Activated CD4-positive, alpha-beta T cell treated with anti-CD3 and anti-CD28 coated beads for 36 hours (primary cell): ENCODE data around the gene IL10RA. TPM values are rescaled to one million over a fixed set of nuclear protein-coding genes. Genes with fewer than 3 reads are reported as not detected.

Experiments
- ATAC-seq: fragments of 200-7000 bp; cut with Tn5 transposase; one replicate; pipeline ENCODE4 v1.10.0; 2021; ENCODE audit warnings: mild to moderate bottlenecking, moderate library complexity
- CTCF ChIA-PET: fragments of 350-600 bp; sonication (Branson Sonifier 250); formaldehyde crosslinking; loops from one replicate; lab custom pipeline; 2021; ENCODE audit warnings: antibody characterized with exemption; lab: Charles Lee
- POLR2A ChIA-PET: fragments of 350-600 bp; sonication (Branson Sonifier 250); formaldehyde crosslinking; loops from one replicate; lab custom pipeline; 2021; ENCODE audit warnings: antibody characterized with exemption, inconsistent platforms; lab: Charles Lee
- DNase-seq: peaks from one replicate; pipeline ENCODE4 v3.0.0-alpha.2; 2020
- H3K27ac Mint-ChIP-seq: one replicate; pipeline ENCODE4 v1.8.0; 2021; ENCODE audit warnings: mixed read lengths
- H3K27me3 Mint-ChIP-seq: one replicate; pipeline ENCODE4 v1.8.0; 2021; ENCODE audit warnings: mixed read lengths
- H3K36me3 Mint-ChIP-seq: one replicate; pipeline ENCODE4 v1.8.0; 2021; ENCODE audit warnings: low read depth, mixed read lengths
- H3K4me1 Mint-ChIP-seq: one replicate; pipeline ENCODE4 v1.8.0; 2021; ENCODE audit warnings: mixed read lengths
- H3K4me3 Mint-ChIP-seq: one replicate; pipeline ENCODE4 v1.8.0; 2021; ENCODE audit warnings: mild to moderate bottlenecking, moderate library complexity, mixed read lengths
- H3K9me3 Mint-ChIP-seq: one replicate; pipeline ENCODE4 v1.8.0; 2021; ENCODE audit warnings: low read depth, mixed read lengths
- intact Hi-C, 2 experiments: fragments of 100-400 bp; cut with DNase I in 1 of 2; cut with micrococcal nuclease in 1 of 2; formaldehyde crosslinking; loops; one replicate each; pipeline versions ENCODE4 v1.14.2 to v1.15.1; 2022 to 2024; cut with DNase I, micrococcal nuclease
- total RNA-seq, 2 experiments: library from RNA; stranded (reverse); gene quantifications; one replicate each; pipeline ENCODE4 v1.2.3, GENCODE V29; 2021

The IL10RA gene
- total RNA-seq = 10 to 100 TPM; 57.1 to 79.4 TPM

DNA sequence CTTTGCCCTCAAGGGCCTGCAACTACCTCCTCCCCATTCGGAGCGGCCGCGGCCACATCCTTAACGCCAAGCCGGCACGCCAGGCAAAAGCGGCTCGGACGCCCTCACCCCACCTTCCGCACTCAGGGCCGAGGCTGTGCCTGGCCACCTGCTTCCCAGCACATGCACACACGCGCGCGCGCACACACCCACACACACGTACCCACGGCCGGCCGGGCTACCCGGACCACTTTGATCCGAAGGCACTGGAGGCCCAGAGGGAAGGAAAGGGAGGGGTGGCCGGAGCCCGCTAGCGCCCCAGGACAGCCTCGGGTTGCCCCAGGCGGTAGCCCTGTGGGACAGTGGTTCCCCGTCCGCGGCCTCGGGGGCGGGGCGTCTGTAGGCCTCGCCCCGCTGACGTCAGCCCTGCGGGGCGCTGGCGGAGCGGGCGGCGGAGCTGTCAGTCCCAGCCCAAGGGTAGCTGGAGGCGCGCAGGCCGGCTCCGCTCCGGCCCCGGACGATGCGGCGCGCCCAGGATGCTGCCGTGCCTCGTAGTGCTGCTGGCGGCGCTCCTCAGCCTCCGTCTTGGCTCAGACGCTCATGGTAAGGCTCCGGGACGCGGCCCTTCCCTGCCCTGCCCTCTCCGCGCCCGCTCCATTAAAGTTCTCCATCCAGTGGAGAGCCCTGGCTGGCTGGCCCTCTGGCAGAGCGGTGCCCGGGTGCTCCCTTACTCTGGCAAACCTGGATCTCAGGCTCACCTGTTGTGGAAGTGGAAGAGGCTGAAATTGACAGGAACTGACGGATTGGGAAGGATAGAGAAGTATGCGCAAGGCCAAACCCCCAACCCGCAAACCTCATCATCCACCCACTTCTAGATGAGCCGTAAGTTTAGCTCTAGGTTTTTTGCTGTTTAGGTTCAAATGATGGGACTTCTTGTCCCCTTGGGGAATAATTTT, at the start of gene IL10RA:
TSS of gene IL10RA (plus strand) at position 442 of the 935 bp plus-strand sequence. CDS start at position 516, 74 bp downstream.
- ATAC-seq (peak; percentile 80), DNase-seq (peak; percentile 90)
- peaks cover 58% of the 10 kb centered on the region for H3K36me3 Mint-ChIP-seq
- H3K4me3 Mint-ChIP-seq = peak within 1 kb of the TSS; percentile 96
- H3K4me1 Mint-ChIP-seq = peaks cover 76% of the 10 kb centered on the region
- H3K9me3 Mint-ChIP-seq = no peaks in the 10 kb centered on the region
- no peaks in the 10 kb centered on the region for H3K27me3 Mint-ChIP-seq
- ChIA-PET CTCF (interaction anchor here (0.7 to 6.0 kb wide), 13 partner anchors 10 to 178 kb away, joined by 3 to 43 read pairs (median 8); no protein-coding TSS in a partner anchor), POLR2A (interaction anchor here (0.6 to 4.7 kb wide), 14 partner anchors 8 to 171 kb away, joined by 3 to 78 read pairs (median 6); no protein-coding TSS in a partner anchor)
- intact Hi-C loops = loop anchor here (1.0 to 5.0 kb wide), 6 partner anchors 15 to 755 kb away; partner anchors contain the start of gene KMT2A (in 1 of the 2)
- H3K27ac Mint-ChIP-seq = peak within 1 kb of the TSS; percentile 96

DNA sequence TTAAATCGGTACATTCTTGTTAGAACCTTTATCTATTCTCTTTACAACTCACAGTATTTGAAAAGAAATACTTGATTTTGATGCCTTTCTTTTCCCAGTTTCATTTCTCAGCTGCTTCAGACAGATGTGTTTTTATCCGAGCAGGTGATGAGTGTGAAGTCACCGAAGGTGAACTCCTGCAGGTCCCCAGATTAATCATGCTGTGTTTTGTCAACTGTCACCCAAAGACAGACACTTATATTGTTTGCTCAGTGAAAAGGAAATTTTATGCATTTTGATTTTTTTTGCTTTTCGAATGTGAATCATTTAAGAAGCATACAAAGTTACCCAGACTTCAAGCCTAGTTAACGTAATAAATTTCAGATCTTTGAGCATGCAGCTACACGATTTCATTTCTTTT, 49.2 kb upstream of the IL10RA start:
- DNase-seq (no peak), ATAC-seq (no peak)
- H3K4me3 Mint-ChIP-seq = no peak overlapping the region
- intact Hi-C loops = no loop called here
- no peaks in the 10 kb centered on the region for H3K27me3 Mint-ChIP-seq
- no peaks in the 10 kb centered on the region for H3K9me3 Mint-ChIP-seq
- no peak overlapping the region for H3K27ac Mint-ChIP-seq
- H3K4me1 Mint-ChIP-seq = peaks cover 23% of the 10 kb centered on the region
- POLR2A ChIA-PET = interaction anchor here (0.6 to 0.7 kb wide), 2 partner anchors 15 to 47 kb away, joined by 3 read pairs; no protein-coding TSS in a partner anchor
- H3K36me3 Mint-ChIP-seq = no peaks in the 10 kb centered on the region
- CTCF ChIA-PET = interaction anchor here (0.6 to 4.1 kb wide), 6 partner anchors 9 to 129 kb away, joined by 3 to 44 read pairs (median 4); no protein-coding TSS in a partner anchor

DNA sequence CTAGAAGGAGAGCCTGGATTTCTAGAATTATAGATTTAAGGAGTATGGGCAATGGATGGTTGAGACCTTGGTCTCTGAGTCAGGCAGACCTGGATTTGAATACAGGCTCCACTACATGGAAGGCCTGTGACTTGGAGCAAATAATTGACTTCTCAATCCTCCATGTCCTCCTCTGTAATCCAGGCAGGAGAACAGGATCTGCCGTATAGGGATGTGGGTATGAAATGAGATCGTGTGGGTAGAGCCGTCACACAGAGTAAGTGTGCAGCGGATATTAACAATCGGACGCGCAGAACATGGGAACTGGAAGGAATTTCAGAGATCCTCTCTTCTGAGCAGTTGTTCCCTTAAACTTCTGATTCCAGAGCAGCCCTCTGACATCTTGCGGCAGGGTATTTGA, 45.5 kb upstream of the IL10RA start:
- CTCF ChIA-PET = interaction anchor here (0.8 to 2.4 kb wide), 3 partner anchors 14 to 133 kb away, joined by 3 to 6 read pairs (median 3); no protein-coding TSS in a partner anchor
- DNase-seq (no peak), ATAC-seq (no peak)
- no peak overlapping the region for H3K27ac Mint-ChIP-seq
- H3K36me3 Mint-ChIP-seq = no peaks in the 10 kb centered on the region
- intact Hi-C loops = no loop called here
- H3K27me3 Mint-ChIP-seq = no peaks in the 10 kb centered on the region
- no peaks in the 10 kb centered on the region for H3K9me3 Mint-ChIP-seq
- H3K4me3 Mint-ChIP-seq = no peak overlapping the region
- POLR2A ChIA-PET = no interaction called here
- H3K4me1 Mint-ChIP-seq = peaks cover 27% of the 10 kb centered on the region

DNA sequence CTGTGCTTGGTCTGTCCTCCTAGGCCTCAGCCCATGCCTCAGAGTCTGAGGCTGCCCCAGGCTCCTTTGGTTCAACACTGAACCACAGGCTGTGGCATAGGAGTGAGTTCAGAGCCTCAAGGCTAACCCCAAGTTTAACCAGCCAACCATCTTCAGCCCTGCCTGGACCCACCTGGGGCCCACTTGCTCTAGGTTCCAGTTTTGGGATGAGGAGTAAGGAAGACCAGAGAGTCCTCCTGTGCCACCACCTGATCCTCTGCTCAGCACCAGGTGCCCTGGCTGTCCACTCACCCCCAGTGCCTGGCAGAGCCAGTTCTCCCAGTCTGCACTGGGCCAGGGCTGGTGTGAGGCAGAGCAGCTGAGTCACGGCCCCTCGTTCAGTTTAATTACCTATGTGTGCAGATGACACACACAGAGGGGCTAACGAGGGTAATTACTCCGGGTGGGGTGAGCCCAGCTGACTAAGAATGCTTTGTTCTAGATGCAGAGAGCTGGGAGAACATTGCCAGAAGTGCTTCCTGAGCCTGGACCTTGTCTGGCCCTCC, 45.0 kb upstream of the IL10RA start:
- Mint-ChIP-seq H3K4me1 (peaks cover 30% of the 10 kb centered on the region), H3K9me3 (no peaks in the 10 kb centered on the region), H3K4me3 (no peak overlapping the region), H3K36me3 (no peaks in the 10 kb centered on the region), H3K27me3 (no peaks in the 10 kb centered on the region), H3K27ac (no peak overlapping the region)
- ChIA-PET POLR2A (no interaction called here), CTCF (interaction anchor here (0.8 to 2.4 kb wide), 4 partner anchors 107 to 134 kb away, joined by 3 to 6 read pairs (median 4); no protein-coding TSS in a partner anchor)
- ATAC-seq (no peak), DNase-seq (no peak)
- intact Hi-C loops = no loop called here

DNA sequence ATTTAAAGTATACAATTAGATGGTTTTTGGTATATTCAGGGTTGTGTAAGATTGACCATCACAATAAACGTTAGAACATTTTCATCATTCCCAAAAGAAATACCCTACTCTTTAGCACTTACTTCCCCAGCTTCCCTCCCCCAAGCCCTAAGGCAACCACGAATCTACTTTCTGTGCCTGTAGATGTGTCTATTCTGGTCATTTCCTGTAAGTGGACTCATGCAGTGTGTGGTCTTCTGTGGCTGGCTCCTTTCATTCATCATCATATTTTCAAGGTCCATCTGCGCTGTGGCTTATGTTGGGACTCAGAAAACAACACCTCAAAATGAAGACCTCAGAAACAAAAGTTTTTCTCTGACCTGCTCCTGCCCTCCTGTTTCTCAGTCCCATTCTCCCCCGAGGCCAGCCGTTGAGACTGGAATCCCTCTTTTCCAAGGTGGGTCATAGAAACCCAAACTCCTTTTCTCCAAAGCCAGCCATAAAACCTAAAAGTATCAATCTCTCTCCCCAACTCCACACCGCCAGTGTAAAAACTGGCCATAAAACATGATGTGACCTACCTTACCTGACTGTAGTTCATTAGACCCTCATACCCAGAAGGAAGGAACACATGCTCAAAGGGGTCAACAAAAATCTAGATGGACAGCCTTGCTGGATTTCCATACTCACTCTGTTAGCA, 44.1 kb upstream of the IL10RA start:
- intact Hi-C loops = no loop called here
- DNase-seq (no peak), ATAC-seq (no peak)
- Mint-ChIP-seq H3K9me3 (no peaks in the 10 kb centered on the region), H3K27ac (no peak overlapping the region), H3K4me1 (peaks cover 32% of the 10 kb centered on the region), H3K27me3 (no peaks in the 10 kb centered on the region), H3K4me3 (no peak overlapping the region), H3K36me3 (no peaks in the 10 kb centered on the region)
- ChIA-PET POLR2A (no interaction called here), CTCF (interaction anchor here (0.6 to 2.4 kb wide), 5 partner anchors 98 to 135 kb away, joined by 3 to 7 read pairs (median 4); no protein-coding TSS in a partner anchor)

DNA sequence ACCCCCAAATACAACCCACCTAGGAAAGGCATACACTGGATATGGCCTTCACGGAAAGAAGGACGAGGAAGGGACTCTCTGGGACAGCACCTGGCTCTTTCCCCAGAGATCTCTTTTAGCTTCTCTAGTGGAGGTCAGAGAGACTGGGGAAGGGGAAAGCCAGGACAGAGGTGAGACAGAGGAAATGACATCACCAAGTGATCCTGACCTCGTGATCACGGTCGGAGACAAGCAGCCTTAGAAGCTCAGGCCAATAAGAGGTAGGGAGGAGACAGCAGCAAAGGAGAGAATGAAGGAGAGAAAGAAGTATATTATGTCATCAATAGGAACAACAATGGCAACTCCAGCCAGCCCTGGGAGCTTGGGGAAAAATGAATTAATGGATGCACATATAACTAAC, 41.6 kb upstream of the IL10RA start:
- Mint-ChIP-seq H3K27ac (peak overlapping the region; percentile 29), H3K27me3 (no peaks in the 10 kb centered on the region), H3K4me1 (peaks cover 54% of the 10 kb centered on the region), H3K36me3 (no peaks in the 10 kb centered on the region), H3K9me3 (no peaks in the 10 kb centered on the region), H3K4me3 (no peak overlapping the region)
- DNase-seq (peak; percentile 29), ATAC-seq (peak; percentile 13)
- POLR2A ChIA-PET = interaction anchor here (0.6 kb wide), 1 partner anchor 114 kb away, joined by 3 read pairs; no protein-coding TSS in a partner anchor
- intact Hi-C loops = no loop called here
- CTCF ChIA-PET = interaction anchor here (0.8 to 13.5 kb wide), 11 partner anchors 8 to 136 kb away, joined by 3 to 211 read pairs (median 21); partner anchors contain the start of genes FXYD2 and TMPRSS13

DNA sequence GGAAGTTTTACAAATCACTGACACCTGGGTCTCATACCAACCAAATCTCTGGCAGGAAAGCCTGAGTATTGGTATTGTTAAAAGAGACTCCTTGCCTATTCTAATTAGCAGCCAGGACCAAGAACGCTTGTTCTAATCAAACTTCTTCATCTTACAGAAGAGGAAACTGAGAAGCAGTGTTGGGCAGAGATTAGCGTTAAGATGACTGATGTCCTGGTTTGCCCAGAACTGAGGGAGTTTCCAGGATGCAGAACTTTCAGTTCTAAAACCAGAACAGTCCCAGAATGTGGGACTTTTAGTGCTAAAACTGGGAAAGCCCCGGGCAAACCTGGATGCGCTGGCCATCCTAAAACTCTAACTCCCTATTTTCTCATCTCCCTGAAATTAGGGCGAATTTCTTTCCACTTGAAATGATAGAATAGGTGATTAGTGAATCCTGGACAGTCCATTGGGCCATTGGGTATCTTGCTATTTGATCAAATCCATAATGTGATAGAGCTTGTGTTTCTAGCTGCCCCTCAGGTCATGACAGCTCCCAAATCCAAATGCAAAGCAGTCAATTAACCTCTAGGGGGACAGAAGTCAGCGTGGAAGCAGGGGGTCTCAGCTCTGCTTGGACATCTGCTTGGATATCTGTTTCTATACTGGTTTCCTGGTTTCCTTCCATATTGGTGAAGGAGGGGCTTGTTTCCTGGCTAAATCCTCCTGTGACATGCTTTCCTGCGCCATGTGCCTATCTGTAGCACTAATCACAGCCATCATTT, 41.0 kb upstream of the IL10RA start:
- intact Hi-C loops = loop anchor here (5.0 kb wide), 2 partner anchors 488 to 518 kb away; no protein-coding TSS in a partner anchor
- DNase-seq (no peak), ATAC-seq (no peak)
- no peaks in the 10 kb centered on the region for H3K27me3 Mint-ChIP-seq
- CTCF ChIA-PET = interaction anchor here (0.7 to 13.5 kb wide), 16 partner anchors 9 to 835 kb away, joined by 3 to 211 read pairs (median 21); partner anchors contain the start of genes FXYD2, IL10RA and TMPRSS13
- peak overlapping the region; percentile 34 for H3K27ac Mint-ChIP-seq
- H3K36me3 Mint-ChIP-seq = no peaks in the 10 kb centered on the region
- no peak overlapping the region for H3K4me3 Mint-ChIP-seq
- peaks cover 61% of the 10 kb centered on the region for H3K4me1 Mint-ChIP-seq
- H3K9me3 Mint-ChIP-seq = no peaks in the 10 kb centered on the region
- POLR2A ChIA-PET = interaction anchor here (0.6 to 1.5 kb wide), 2 partner anchors 56 to 115 kb away, joined by 3 to 4 read pairs; no protein-coding TSS in a partner anchor

DNA sequence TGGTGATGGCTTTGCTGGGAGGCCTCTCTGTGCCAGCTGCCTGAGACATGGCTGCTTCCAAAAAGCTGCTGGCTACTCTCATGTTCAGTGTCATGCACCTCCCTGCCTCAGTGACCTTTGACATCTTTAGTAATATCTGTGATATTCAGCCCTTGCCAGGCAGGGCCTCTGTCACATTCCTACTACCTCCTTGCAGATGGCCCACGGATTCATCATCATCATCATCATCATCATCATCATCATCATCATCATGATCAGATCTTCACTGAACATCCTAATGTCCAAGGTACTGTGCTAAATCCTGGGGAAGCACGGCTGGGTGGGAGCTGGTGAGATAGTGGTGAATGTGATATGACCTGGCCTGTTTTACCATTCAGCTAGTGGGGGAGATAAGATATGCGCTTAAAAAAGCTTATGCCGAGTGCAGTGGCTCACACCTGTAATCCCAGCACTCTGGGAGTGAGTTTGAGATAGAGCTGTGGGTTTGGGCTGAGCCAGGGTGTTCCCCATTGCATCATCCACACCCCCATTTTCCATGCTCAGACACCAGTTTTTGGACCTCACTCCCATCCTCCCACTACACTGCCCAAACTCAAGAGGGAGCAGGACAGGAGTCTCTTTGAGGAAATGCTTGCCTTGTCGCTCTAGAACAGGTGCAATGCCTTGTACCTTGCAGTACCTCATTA, 39.9 kb upstream of the IL10RA start:
- Mint-ChIP-seq H3K4me1 (peaks cover 72% of the 10 kb centered on the region), H3K4me3 (no peak overlapping the region), H3K36me3 (no peaks in the 10 kb centered on the region), H3K27me3 (no peaks in the 10 kb centered on the region), H3K9me3 (no peaks in the 10 kb centered on the region), H3K27ac (peak overlapping the region; percentile 68)
- ChIA-PET POLR2A (interaction anchor here (0.5 to 1.5 kb wide), 9 partner anchors 14 to 417 kb away, joined by 3 to 7 read pairs (median 4); partner anchors contain the start of gene IL10RA), CTCF (interaction anchor here (0.6 to 13.5 kb wide), 51 partner anchors 9 to 355 kb away, joined by 3 to 211 read pairs (median 7); partner anchors contain the start of genes FXYD2, FXYD6, IL10RA and TMPRSS13)
- intact Hi-C loops = loop anchor here (2.0 to 5.0 kb wide), 4 partner anchors 129 to 519 kb away; no protein-coding TSS in a partner anchor
- ATAC-seq (peak; percentile 37), DNase-seq (peak; percentile 42)

DNA sequence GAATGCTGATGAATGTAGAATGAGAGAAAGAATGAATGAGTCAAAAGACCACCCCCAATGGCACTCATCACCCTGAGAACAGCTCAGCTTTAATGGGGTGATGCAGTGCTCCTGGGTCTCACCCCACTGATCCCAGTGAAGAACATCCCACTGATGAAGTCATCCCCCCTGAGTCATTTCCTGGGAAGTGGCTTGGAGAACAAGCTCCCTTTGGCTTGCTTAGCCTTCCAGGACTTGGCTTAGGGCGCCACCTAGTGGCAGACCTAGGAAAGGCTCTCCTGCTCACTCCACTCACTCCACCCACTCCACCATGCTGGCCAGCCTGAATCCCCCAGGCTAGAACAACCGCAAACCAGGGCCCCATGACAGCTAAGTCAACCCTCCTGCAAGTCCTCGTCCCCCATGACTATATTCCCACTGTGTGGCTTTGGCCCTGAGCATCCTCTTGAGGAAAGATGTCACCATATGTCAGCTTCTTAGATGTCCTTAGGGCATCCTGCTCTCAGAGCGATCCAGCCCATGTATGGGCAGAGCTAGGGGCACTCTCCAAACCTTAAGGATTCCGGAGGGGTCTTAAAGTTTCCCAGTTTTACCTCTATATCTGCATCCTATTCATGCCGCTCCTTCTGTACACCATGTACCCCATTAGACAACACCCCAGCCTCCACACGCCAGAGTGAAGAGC, 39.2 kb upstream of the IL10RA start:
- Mint-ChIP-seq H3K27ac (peak overlapping the region; percentile 68), H3K4me1 (peaks cover 79% of the 10 kb centered on the region), H3K9me3 (no peaks in the 10 kb centered on the region), H3K36me3 (no peaks in the 10 kb centered on the region), H3K27me3 (no peaks in the 10 kb centered on the region), H3K4me3 (no peak overlapping the region)
- ATAC-seq (peak; percentile 59), DNase-seq (peak; percentile 92)
- intact Hi-C loops = loop anchor here (1.0 to 5.0 kb wide), 7 partner anchors 103 to 520 kb away; no protein-coding TSS in a partner anchor
- CTCF ChIA-PET = interaction anchor here (0.6 to 13.5 kb wide), 59 partner anchors 8 to 521 kb away, joined by 3 to 211 read pairs (median 7); partner anchors contain the start of genes FXYD2, FXYD6, IL10RA and TMPRSS13
- POLR2A ChIA-PET = interaction anchor here (0.6 to 1.5 kb wide), 7 partner anchors 15 to 129 kb away, joined by 3 to 7 read pairs (median 3); partner anchors contain the start of gene IL10RA
